Hepatocyte (in vitro differentiated cells): ENCODE data around the gene TNFSF8.

Experiments
- CTCF ChIP-seq: fragments of 200-600 bp; sonication (generic); IDR thresholded peaks from 2 replicates; pipeline ENCODE4 v1.5.1; 2016; ENCODE audit warnings: antibody characterized with exemption, mild to moderate bottlenecking; ENCODE audit not compliant: poor library complexity
- EZH2 ChIP-seq: fragments of 200-600 bp; sonication (generic); IDR thresholded peaks from 2 replicates; pipeline ENCODE4 v1.6.1; 2016; ENCODE audit warnings: antibody characterized with exemption, mild to moderate bottlenecking, borderline replicate concordance
- EZH2phosphoT487 ChIP-seq: fragments of 200-600 bp; sonication (generic); IDR thresholded peaks from one replicate; pipeline ENCODE4 v1.6.1; 2018; ENCODE audit warnings: antibody characterized with exemption, mild to moderate bottlenecking, low read depth, moderate library complexity; ENCODE audit not compliant: unreplicated experiment, severe bottlenecking

GRCh38 chr9:114854736-114855355 is 75.5 kb downstream of the TNFSF8 start:
- TF ChIP-seq CTCF (no peak), EZH2 (no peak), EZH2phosphoT487 (no peak)
